Activated CD4-positive, alpha-beta T cell treated with anti-CD3 and anti-CD28 coated beads, Interleukin-2, amount 50 U/mL, for 16 hours (primary cell): ENCODE measurements around the gene ZNF133.
A peak's percentile ranks its signal among the peaks of the same experiment; 100 is the strongest.
"Not testable (repeated sequence)": the region's sequence is repeated elsewhere in the genome, so short reads cannot be mapped to it uniquely, and the experiment has no call there.

ENCODE experiments used
- DNase-seq: peaks from one replicate; pipeline ENCODE4 v3.0.0-alpha.2; 2020

ZNF133 gene

DNA sequence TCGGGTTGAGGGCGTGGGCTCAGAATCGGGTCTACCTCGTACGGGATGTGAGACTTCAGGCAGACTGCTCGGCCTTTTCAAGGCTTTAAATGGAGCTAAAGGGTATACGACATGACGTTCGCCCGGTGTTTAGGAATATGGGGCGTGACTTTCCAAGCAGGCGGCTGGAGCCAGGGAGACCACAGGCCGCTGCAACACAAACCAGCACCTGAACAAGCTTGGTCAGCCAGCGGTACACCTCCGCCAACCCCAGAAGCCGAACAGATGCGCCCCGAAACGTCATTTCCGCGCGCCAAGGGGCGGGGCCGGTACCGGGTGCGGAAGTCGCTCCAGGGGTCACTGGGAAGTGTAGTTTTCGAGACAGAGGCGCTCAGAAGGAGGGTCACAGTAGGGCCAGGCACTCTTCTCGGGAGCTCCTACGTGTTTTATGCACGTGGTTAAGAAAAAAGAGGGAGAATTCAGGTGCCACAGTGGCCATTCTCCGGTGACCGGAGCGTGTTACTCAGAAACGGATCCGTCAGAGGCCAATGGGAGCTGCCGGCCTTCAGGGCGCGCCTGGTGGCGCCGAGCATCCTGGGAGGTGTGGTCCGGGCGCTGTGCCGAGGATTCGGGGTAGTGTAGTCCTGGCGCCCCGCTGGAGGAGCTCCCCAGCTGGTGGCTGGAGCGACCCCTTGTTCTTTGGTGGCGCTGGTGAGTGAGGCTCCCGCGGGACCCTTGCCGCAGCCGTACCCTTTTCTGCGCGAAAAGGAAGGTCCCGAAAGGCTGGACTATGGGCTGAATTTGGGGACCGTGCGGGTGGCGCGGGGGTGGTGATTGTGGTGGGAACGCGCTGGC lies at the start of gene ZNF133:
Gene ZNF133, plus strand, starts transcription at position 613 of the 834 bp plus-strand sequence. CDS start 17,160 bp downstream, outside the sequence.
- DNase-seq = peak; percentile 95

DNA sequence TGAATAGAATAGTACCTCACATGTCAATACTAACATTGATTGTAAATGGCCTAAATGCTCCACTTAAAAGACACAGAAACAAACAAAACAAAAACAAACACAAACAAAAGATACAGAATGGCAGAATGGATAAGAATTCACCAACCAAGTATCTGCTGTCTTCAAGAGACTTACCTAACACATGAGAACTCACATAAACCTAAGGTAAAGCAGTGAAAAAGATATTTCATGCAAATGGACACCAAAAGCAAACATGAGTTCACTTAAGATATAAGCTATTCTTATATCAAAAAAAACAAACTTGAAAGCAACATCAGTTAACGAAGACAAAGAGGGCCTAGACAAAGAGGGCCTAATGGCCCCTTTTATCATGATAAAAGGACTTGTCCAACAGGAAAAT lies 47.3 kb upstream of the ZNF133 start:
- no peak for DNase-seq

DNA sequence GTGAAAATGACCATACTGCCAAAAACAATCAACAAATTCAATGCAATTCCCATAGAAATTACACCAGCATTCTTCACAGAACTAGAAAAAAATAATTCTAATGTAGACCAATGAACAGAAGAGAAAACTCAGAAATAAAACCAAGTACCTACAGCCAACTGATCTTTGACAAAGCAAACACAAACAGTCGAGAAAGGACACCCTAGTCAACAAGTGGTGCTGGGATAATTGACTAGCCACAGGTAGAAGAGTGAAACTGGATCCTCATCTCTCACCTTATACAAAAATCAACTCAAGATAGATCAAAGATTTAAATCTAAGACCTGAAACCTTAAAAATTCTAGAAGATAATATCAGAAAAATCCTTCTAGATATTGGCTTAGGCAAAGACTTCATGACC lies 44.5 kb upstream of the ZNF133 start:
- DNase-seq = no peak

DNA sequence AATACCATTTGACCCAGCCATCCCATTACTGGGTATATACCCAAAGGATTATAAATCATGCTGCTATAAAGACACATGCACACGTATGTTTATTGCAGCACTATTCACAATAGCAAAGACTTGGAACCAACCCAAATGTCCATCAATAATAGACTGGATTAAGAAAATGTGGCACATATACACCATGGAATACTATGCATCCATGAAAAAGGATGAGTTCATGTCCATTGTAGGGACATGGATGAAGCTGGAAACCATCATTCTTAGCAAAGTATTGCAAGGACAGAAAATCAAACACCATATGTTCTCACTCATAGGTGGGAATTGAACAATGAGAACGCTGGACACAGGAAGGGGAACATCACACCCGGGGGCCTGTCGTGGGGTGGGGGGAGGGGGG lies 39.8 kb upstream of the ZNF133 start:
- not testable (repeated sequence) for DNase-seq

DNA sequence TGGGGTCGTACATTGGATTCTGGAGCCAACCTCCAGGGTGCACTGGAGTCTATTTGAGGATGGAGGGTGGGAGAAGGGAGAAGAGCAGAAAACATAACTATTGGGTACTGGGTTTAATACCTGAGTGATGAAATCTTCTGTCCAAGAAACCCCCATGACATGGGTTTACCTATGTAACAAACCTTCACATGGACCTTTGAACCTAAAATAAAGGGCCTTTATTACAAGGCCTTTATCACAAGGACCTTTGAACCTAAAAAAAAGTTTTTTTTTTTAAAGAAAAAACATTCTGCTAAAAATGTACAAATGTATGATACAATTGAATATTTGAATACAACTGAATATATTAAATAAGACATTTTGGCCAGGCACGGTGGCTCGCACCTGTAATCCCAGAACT lies 38.1 kb upstream of the ZNF133 start:
- no peak for DNase-seq

DNA sequence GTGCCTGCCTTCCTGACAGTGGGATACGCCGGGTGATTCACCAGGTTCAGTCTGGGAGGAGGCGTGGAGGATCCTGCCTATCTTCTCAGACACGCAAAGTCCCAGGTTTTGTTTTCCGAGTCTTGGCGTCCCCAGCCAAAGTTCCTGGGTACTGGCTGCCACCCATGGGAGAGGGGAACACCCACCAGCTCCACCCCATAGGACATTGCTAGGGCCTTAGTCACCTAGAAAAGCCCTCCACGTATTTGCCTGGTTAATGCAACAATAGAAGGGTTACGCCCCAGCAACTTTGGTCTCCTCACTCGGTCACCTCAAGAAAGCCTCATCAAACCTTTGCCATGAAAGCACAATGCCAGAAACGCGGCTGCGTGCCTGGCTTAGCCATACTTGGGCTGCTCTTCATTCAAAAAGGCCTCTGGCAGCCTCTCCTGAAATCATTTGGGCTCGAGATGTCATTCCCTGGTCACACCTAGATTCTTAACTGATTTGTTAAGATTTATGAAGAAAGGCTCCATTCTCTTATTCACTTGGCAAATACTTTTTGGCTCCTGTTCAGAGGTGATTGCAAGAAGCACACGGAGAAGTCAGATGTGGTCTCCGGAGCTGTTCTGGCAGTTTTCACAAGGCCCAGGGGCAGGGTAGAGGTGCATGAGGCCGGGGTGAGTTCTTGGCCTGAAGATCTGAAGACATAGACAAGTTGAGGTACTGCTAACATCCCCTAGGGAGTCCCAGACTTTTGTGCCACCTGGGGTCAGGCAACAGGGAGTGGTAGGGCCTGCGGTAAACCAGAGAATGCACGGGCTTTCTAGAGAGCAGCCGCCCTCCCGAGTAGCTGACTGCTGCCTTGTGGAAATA lies 35.5 kb upstream of the ZNF133 start:
- DNase-seq = no peak

DNA sequence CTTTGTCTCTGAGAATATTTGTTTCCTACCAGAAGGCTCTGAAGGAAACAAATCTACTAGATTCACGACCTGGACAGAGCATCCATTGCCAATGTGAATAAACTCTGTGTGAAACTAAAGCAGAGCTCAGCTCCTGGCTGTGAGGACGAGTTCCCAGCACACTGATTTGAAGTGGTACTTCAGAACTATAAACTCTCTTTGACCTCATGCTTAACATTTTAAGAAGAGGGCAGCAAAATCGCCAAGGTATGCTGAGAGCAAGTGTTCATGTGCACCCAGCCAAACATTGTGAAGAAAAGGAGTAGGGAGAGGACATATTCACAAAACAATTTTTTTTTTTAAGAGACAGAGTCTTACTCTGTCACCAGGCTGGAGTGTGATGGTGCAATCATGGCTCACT lies 33.7 kb upstream of the ZNF133 start:
- no peak for DNase-seq

DNA sequence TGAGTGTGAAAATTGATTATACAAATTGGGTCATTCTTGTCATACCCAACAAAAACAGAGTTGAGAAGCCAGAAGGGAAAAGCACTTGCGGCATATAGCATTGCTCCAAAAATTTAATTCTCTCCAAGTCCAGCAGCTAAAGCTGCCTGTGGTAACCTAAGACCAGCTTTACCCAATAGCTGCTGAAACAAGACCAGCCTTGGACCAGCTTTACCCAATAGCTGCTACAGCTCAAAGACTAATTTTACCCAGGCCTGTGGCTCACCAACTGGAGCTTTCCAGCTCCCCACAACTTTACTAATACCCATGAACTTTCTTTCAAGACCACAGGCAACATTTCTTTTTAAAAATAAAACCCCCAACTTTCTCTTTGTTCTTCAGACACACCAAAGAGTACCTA lies 32.8 kb upstream of the ZNF133 start:
- no peak for DNase-seq

DNA sequence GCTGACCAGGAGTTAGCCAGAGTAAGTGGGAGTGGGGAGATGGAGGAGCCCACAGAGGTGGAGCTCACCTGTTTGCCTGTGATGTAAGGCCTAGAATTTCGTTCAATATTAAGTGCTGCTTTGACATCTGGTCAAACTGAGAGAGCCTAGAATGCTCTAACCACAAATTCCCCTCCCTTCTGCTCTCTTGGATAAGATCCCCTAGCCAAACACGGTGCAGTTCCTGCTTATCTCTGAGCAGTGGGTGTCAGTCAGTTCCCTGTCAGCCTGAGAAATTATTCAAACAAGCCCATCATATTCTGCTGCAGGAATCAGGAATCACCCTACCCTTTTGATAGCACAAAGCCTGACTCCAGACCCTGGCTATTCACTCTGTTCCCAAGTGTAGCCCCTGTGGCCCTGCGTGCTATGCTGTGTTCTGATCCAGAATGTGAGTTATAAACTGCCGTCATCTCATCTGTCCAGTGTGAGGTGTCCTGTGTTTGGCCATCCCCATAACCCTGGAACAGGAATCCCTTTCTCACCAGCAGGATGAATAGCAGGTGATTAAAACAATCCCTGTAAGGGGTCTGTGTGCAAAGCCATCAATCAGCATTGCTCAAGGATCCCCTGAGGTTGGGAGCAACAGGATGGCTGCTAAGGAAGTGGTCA lies 31.8 kb upstream of the ZNF133 start:
- DNase-seq = no peak

DNA sequence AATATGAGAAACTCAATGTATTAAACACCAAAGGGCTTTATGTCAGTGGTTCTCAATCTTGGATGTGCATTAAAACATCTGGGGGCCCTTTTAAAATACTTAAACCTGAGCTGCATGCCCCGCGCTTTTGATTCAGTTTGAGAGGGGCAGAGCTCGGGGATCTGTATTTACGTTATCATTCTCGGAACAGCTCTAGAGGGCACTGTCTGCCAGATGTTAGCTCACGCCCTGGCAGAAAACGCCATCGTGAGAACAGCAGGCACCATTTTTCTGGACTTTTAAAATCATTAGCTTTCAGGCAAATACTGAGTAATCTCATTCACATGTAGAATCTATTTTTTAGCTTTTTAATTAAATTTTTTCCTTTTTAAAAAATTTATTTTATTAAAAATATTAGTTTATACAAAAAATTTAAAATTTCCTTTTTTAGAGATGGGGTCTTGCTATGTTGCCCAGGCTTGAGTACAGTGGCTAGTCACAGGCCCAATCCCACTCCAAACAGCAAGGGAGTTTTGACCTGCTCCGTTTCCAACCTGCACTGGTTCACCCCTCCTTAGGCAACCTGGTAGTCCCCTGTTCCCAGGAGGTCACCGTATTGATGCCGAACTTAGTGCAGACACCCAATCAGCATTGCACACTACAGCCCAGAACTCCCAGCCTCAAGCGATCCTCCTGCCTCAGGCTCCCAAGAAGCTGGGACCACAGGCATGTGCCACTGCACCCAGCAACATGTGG lies 30.0 kb upstream of the ZNF133 start:
- DNase-seq = no peak

DNA sequence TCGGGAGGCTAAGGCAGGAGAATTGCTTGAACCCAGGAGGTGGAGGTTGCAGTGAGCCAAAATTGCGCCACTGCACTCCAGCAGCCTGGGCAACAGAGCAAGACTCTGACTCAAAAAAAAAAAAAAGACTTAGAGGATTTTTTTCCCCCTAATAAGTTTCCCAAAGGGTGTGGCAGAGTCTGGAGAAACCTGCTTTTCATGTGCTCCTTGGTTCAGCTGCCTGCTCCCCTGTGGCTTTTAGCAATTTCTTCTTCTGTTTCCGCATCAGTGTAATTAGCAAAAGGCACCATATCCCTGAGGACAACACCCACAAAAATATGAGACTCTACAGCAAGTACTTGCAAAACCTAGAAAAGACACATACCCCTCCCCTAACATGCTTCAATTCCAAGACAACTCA lies 28.6 kb upstream of the ZNF133 start:
- DNase-seq = no peak

DNA sequence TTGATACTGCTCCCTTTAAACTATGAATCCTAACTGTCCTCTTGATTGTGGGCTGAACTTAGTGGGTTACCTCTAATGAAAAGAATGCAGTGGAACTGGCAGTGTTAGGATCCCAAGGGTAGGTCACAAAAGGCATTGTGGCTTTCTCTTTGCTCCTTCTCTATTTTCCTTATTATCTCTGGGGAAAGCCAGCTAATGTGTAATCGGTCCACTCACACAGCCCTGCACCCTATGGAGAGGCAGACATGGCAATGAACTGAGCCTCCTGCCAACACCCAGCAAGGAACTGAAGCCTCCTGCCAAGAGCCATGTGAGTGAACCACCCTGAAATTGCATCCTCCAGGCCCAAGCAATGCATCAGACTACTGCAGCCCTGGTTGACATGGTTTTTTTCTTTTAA lies 24.6 kb upstream of the ZNF133 start:
- DNase-seq = no peak

DNA sequence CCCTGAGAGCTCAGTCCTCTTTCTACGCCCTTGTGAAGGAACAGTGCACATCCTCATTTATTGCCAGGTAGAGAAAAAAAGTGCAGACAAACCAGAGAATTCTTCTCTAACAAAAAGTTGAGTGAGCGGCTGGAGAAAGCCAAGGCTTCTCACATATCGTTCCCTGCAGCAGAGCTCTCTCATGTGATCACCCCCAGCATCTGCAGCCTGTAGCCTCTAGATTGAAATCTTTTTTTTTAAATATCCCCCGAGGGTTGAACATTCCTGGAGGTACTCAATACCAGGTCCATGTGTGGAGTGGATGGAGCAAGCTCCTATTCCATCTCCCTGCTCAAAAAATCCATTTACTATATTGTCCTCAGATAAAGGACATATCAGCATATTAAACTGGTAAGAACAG lies 22.9 kb upstream of the ZNF133 start:
- DNase-seq = no peak

DNA sequence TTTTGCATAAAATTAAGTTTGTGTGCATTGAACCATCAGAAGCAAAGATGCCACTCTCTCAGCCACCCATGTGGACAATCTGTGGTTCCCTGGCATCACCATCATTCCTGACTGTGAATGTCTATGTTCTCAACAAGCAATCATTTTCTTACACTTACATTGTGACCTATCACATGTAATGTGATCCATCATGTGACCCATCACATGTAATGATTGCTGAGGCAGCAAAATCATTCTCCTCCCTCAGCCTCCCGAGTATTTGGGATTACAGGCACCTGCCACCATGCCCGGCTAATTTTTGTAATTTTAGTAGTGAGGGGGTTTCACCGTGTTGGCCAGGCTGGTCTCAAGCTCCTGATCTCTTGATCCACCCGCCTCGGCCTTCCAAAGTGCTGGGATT lies 22.0 kb upstream of the ZNF133 start:
- DNase-seq = no peak

DNA sequence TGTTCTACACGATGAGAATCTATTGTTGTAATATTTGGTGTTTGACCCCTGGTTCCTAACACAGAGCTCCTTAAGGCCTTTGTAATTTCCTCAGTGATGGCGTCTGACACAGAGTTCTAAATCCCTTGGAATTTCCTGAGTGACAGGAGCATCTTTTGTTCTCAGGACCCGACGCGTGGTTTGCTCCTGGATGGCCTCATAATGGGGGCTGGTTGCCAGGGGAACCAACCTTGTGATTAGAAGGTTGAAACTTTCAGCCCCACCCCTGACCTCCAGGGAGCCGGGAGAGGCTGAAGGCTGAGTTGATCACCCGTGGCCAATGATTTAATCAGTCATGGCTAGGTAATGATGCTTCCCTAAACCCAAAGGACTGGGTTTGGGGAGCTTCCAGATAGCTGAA lies 20.5 kb upstream of the ZNF133 start:
- DNase-seq = no peak

DNA sequence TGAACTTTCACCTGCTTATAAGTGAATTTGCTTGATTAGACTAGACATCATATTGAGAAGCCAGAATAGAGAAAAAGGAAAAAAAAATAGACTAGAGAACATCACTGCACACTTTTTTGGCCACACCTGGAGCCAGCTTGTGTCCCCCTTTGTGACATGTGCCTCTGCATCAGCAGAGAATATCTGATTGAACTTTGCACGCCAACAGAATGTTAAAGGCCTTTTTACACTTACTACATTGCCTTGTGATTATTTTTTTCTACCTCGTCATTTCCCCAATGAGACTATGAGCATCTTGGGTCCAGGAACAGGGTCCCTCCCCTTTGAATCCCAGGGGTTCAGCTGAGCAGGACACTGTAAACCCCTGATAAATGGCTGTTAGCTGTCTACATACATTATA lies 17.2 kb upstream of the ZNF133 start:
- DNase-seq = no peak

DNA sequence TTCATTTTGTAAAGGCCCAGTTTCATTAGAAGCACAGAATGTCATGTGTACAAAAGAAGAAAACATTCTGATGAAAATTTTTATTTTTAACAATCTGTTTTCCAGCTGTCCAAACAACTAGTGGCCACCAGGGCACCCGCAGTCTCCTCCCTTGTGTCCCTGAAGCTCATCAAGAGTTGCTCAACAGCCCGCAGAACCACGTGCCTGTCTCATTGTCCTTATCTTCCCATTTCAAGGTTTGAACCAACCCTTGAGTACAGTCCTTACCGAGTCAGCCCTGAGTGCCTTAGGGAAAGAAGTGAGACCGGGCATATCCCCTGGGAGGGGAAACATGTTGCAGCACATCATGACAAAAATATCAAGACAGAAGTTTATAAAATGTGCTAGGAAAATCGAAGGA lies 15.9 kb upstream of the ZNF133 start:
- no peak for DNase-seq

DNA sequence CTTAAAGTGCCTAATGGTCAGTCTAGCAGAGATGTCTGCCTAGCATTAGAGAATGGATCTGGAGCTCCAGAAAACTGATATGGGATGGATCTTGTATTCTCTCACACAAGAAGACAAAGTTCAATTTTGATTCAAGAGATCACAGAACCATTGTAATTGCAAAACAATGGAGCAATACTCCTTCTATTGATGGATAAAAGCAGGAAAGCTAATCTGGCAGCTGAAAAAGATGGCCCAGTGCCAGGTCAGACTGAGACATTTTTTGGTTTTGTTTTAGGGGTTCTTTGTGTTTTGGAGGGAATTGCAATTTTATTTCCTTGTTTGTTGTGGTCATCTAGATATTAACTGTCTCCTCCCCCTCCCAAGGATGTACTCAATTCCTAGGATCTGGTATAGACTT lies 14.6 kb upstream of the ZNF133 start:
- DNase-seq = no peak

DNA sequence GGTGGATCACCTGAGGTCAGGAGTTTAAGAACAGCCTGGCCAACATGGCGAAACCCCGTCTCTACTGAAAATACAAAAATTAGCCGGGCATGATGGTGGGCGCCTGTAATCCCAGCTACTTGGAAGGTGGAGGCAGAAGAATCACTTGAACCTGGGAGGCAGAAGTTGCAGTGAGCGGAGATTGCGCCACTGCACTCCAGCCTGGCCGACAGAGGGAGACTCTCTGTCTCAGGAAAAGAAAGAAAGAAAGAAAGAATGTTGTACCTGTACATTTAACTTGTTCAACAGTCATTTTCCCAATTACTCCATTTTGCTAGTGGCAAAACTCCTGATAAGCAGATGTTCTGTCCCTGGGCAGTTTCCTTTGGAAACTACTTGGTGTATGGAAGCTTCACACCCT lies 12.4 kb upstream of the ZNF133 start:
- not testable (repeated sequence) for DNase-seq

DNA sequence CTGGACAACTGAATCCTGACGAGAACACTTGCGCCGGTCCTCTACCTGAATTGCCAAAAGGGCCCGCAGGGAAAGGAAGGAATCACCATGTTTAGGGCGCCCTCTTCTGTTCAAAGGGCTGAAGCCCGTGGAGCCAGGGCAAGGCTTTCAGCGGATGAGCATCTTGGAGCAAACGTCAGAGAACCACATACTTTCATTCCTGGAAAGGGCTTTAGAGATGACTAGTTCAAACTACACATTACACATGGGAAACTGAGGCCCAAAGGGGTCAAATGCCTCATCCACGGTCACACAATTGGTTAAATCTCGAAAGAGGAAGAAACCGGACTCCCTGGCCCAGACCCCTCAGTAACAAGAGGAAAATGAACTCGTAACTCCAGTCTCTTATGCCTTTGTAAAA lies 11.5 kb upstream of the ZNF133 start:
- DNase-seq = peak; percentile 81

DNA sequence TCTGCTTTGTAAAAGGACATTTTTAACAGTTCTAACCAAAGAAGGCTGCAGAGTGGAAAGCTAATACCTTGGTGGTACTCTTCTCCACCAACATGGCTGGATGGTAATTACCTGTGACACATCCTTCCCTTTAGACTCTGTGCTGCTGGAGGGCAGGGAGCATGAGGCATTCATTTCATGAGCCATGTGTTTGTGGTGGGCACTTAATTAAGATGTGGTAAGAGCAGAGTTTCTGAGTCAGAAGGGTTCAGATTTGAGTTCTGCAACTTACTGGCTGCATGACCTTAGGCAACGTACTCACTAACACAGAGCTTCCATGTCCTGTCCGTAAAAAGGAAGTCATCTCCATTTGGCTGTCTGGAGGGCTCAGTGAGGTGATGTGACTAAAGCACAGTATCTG lies 9.1 kb upstream of the ZNF133 start:
- DNase-seq = no peak

DNA sequence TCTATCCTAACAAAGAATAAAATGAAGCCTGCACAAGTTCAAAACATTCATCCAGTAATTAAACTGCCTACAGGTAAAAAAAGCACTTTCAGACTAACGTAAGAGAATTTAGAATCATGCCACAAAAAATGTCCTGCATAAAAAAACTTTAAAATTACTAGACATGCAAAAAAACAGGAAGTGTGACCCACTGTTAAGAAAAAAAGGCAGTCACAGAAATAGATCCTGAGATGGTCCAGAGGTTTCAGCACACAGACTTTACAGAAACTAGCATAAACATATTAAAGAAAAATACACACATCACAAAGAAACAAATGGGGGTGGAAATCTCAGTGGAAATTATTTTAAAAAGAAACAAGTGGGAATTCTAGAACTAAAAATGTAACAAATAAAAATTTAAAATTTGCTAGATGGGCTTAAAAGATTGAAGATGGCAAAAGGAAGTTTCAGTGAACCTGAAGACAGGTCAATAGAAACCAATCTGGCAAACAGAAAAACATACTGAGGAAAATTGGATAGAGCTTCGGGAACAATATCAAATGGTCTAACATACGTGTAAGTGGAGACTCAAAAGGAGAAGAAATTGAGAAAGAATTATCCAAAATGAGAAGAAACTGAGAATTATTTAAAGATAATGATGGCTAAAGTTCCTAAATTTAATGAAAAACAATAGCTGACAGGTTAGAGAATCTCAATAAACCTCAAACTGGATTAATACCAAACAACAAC lies 3.4 kb upstream of the ZNF133 start:
- no peak for DNase-seq
